GM12892 (cell line): ENCODE measurements around the gene IRF6.

Source experiments
- POLR2A ChIP-seq: IDR thresholded peaks from 2 replicates; pipeline ENCODE4 v1.6.1; 2011; ENCODE audit warnings: low read depth, low read length, control low read depth
- POLR2AphosphoS5 ChIP-seq: IDR thresholded peaks from 2 replicates; pipeline ENCODE4 v1.6.1; 2011; ENCODE audit warnings: low read depth, low read length, control low read depth
- TAF1 ChIP-seq: IDR thresholded peaks from 2 replicates; pipeline ENCODE4 v1.6.1; 2011; ENCODE audit warnings: low read depth, mild to moderate bottlenecking, control low read depth, low read length, borderline replicate concordance

- TF ChIP-seq POLR2A (no peak), POLR2AphosphoS5 (no peak), TAF1 (no peak)
These were observed 31.7 kb upstream of the IRF6 start for GRCh38 chr1:209837671-209838070.
